HG03175 (cell line): ENCODE measurements around the gene B4GALNT3.

Experiments
- ATAC-seq: cut with Tn5 transposase; IDR thresholded peaks from one replicate; pipeline ENCODE4 v1.9.1; 2021; ENCODE audit warnings: mild to moderate bottlenecking, moderate library complexity; ENCODE audit not compliant: unreplicated experiment

The B4GALNT3 gene

GRCh38 chr12:536751-537245 is 77.1 kb downstream of the B4GALNT3 start:
- ATAC-seq = no peak

- ATAC-seq = no peak
Observed at GRCh38 chr12:537772-538171, 78.0 kb downstream of the B4GALNT3 start.

- no peak for ATAC-seq
Observed at GRCh38 chr12:538731-539539, 79.2 kb downstream of the B4GALNT3 start.

- ATAC-seq = no peak
Observed at GRCh38 chr12:539540-540310, 80.0 kb downstream of the B4GALNT3 start.

GRCh38 chr12:541676-542324 is 82.1 kb downstream of the B4GALNT3 start:
- ATAC-seq = no peak

- no peak for ATAC-seq
Observed at GRCh38 chr12:542395-543113, 82.8 kb downstream of the B4GALNT3 start.

- ATAC-seq = no peak
Observed at GRCh38 chr12:543114-543451, 83.3 kb downstream of the B4GALNT3 start.

- ATAC-seq = no peak
Observed at GRCh38 chr12:544142-544541, 84.4 kb downstream of the B4GALNT3 start.

GRCh38 chr12:544941-545635 is 85.3 kb downstream of the B4GALNT3 start:
- ATAC-seq = no peak

GRCh38 chr12:545835-546234 is 86.1 kb downstream of the B4GALNT3 start:
- ATAC-seq = no peak

GRCh38 chr12:546265-546919 is 86.7 kb downstream of the B4GALNT3 start:
- ATAC-seq = no peak

GRCh38 chr12:546920-547845 is 87.4 kb downstream of the B4GALNT3 start:
- ATAC-seq = no peak

- ATAC-seq = no peak
Observed at GRCh38 chr12:547883-548470, 88.2 kb downstream of the B4GALNT3 start.

GRCh38 chr12:549476-550082 is 89.8 kb downstream of the B4GALNT3 start:
- no peak for ATAC-seq

- ATAC-seq = no peak
Observed at GRCh38 chr12:550473-551260, 90.9 kb downstream of the B4GALNT3 start.

- no peak for ATAC-seq
Observed at GRCh38 chr12:552466-552865, 92.7 kb downstream of the B4GALNT3 start.
